K562 (cell line): ENCODE data around the gene MGA. TPM values are rescaled to one million over a fixed set of nuclear protein-coding genes. Genes with fewer than 3 reads are reported as not detected.
A peak's percentile ranks its signal among the peaks of the same experiment; 100 is the strongest.

Experiments
- BRD9 ChIP-seq: fragments of 450-650 bp; IDR thresholded peaks from 2 replicates; pipeline ENCODE4 v1.6.1; 2018; ENCODE audit warnings: low read depth; ENCODE audit not compliant: partially characterized antibody
- CBFA2T3 ChIP-seq: fragments of 450-650 bp; IDR thresholded peaks from 2 replicates; pipeline ENCODE4 v1.6.1; 2017
- CCNT2 ChIP-seq: IDR thresholded peaks from 2 replicates; pipeline ENCODE4 v1.6.1; 2011; ENCODE audit warnings: borderline replicate concordance, low read depth, mild to moderate bottlenecking, moderate library complexity, mixed read lengths, low read length; ENCODE audit not compliant: insufficient read length; ENCODE audit errors: extremely low read depth
- CEBPG ChIP-seq, 3 experiments: fragments of 200-800 bp in 1 of 3; sonication (Bioruptor generic) in 1 of 3; sonication (generic) in 1 of 3; formaldehyde crosslinking in 1 of 3; IDR thresholded peaks in 2 of 3; conservative IDR thresholded peaks in 1 of 3; 2 replicates each; pipeline versions ENCODE4 v1.6.1 to v1.8.0; 2016 to 2022; ENCODE audit warnings: missing compliant biosample characterization in 2 of 3, missing genetic modification characterization in 2 of 3, mild to moderate bottlenecking in 1 of 3, missing genetic modification reagents in 1 of 3
- CGGBP1 ChIP-seq: fragments of 250-450 bp; sonication (Bioruptor Pico); IDR thresholded peaks from 2 replicates; pipeline ENCODE4 v1.9.0; 2021; ENCODE audit warnings: mild to moderate bottlenecking
- CHCHD3 ChIP-seq: fragments of 250-450 bp; sonication (Bioruptor Pico); IDR thresholded peaks from 2 replicates; pipeline ENCODE4 v2.1.2; 2022; ENCODE audit warnings: mild to moderate bottlenecking
- EGR1 ChIP-seq: fragments of 450-650 bp; conservative IDR thresholded peaks from 2 replicates; pipeline ENCODE4 v1.6.1; 2017; ENCODE audit warnings: mild to moderate bottlenecking
- ELK3 ChIP-seq: fragments of 450-650 bp; formaldehyde crosslinking; IDR thresholded peaks from 2 replicates; pipeline ENCODE4 v1.4.0; 2020; ENCODE audit warnings: mild to moderate bottlenecking
- FIP1L1 ChIP-seq: fragments of 200-400 bp; formaldehyde crosslinking; IDR thresholded peaks from 2 replicates; pipeline ENCODE4 v1.6.1; 2018; ENCODE audit warnings: mild to moderate bottlenecking, low read depth, low read length; ENCODE audit not compliant: poor library complexity, severe bottlenecking
- FOXJ3 ChIP-seq: sonication (generic); formaldehyde crosslinking; IDR thresholded peaks from 2 replicates; pipeline ENCODE4 v1.4.0; 2020; ENCODE audit warnings: mild to moderate bottlenecking, missing genetic modification reagents
- NR3C1 ChIP-seq: sonication (generic); formaldehyde crosslinking; IDR thresholded peaks from 2 replicates; pipeline ENCODE4 v1.8.1; 2022; ENCODE audit warnings: missing genetic modification reagents
- RHOXF2B ChIP-seq: fragments of 250-450 bp; sonication (Bioruptor Pico); conservative IDR thresholded peaks from 2 replicates; pipeline ENCODE4 v1.5.1; 2021
- SIN3A ChIP-seq, 2 experiments: fragments of 150-350 bp in 1 of 2; IDR thresholded peaks; 2 replicates each; pipeline ENCODE4 v1.6.1; 2011 to 2016; ENCODE audit warnings: borderline replicate concordance in 2 of 2, low read depth in 2 of 2, low read length in 2 of 2, mild to moderate bottlenecking in 2 of 2, moderate library complexity in 2 of 2; ENCODE audit not compliant: control insufficient read depth in 1 of 2
- SP1 ChIP-seq: sonication (generic); formaldehyde crosslinking; IDR thresholded peaks from 2 replicates; pipeline ENCODE4 v1.8.1; 2022; ENCODE audit warnings: mild to moderate bottlenecking, missing genetic modification reagents
- TBL1XR1 ChIP-seq, 2 experiments: IDR thresholded peaks; 2 replicates each; pipeline ENCODE4 v1.6.1; 2012; ENCODE audit warnings: improper control_type of control experiment in 2 of 2, low read length in 2 of 2, mild to moderate bottlenecking in 1 of 2
- TOE1 ChIP-seq, 2 experiments: fragments of 450-650 bp in 1 of 2; sonication (generic) in 1 of 2; formaldehyde crosslinking in 1 of 2; IDR thresholded peaks; 2 replicates each; pipeline versions ENCODE4 v1.7.1 to v1.8.0; 2016 to 2022; ENCODE audit warnings: borderline replicate concordance in 2 of 2, mild to moderate bottlenecking in 2 of 2, antibody characterized with exemption in 1 of 2, inconsistent platforms in 1 of 2, low read depth in 1 of 2, missing genetic modification reagents in 1 of 2, moderate library complexity in 1 of 2
- XRCC5 ChIP-seq: fragments of 200-400 bp; formaldehyde crosslinking; IDR thresholded peaks from 2 replicates; pipeline ENCODE4 v1.6.1; 2017; ENCODE audit warnings: low read depth, mild to moderate bottlenecking, low read length
- ZBTB17 ChIP-seq: fragments of 450-650 bp; formaldehyde crosslinking; IDR thresholded peaks from 2 replicates; pipeline ENCODE4 v1.4.0; 2020; ENCODE audit warnings: mild to moderate bottlenecking
- ZBTB7A ChIP-seq: IDR thresholded peaks from 2 replicates; pipeline ENCODE4 v1.6.1; 2011; ENCODE audit warnings: low read depth, mild to moderate bottlenecking, low read length, moderate library complexity, borderline replicate concordance; ENCODE audit not compliant: control insufficient read depth
- ZC3H11A ChIP-seq: IDR thresholded peaks from 2 replicates; pipeline ENCODE4 v1.6.1; 2012; ENCODE audit warnings: low read depth, low read length, improper control_type of control experiment
- ZFX ChIP-seq: sonication (generic); formaldehyde crosslinking; IDR thresholded peaks from 2 replicates; pipeline ENCODE4 v1.8.0; 2022; ENCODE audit warnings: mild to moderate bottlenecking, missing genetic modification reagents, moderate library complexity
- ZNF354B ChIP-seq: fragments of 250-450 bp; sonication (Bioruptor Pico); IDR thresholded peaks from 2 replicates; pipeline ENCODE4 v1.4.0; 2020
- ZNF436 ChIP-seq: fragments of 250-450, 450-650 bp; sonication (Bioruptor Pico); formaldehyde crosslinking; IDR thresholded peaks from 2 replicates; pipeline ENCODE4 v1.7.0; 2020; ENCODE audit warnings: mild to moderate bottlenecking
- ZNF766 ChIP-seq: fragments of 200-800 bp; sonication (Bioruptor generic); conservative IDR thresholded peaks from 2 replicates; pipeline ENCODE4 v1.6.1; 2016; ENCODE audit warnings: missing genetic modification characterization, missing compliant biosample characterization
- polyA plus RNA-seq, 8 experiments: library from polyadenylated mRNA; depleted of rRNA in 4 of 8; stranded (reverse) in 5 of 8; unstranded in 3 of 8; fragments of >200 nt; fragmentation: Nextera tagmentation in 2 of 8; fragmentation: Illumina TruSeq in 1 of 8; extraction: Ambion mirVana in 2 of 8; extraction: Trizol in 1 of 8; gene quantifications; 2 replicates each; pipeline versions ENCODE4 v1.2.1 to v1.2.3, GENCODE V29; 2011 to 2014; ENCODE audit warnings: inconsistent platforms in 1 of 8, missing spikeins in 1 of 8
- total RNA-seq, 7 experiments: library from RNA; depleted of rRNA in 6 of 7; stranded (reverse); fragments of >200 nt in 6 of 7; fragmentation: Illumina TruSeq in 2 of 7; extraction: Trizol in 2 of 7; gene quantifications; 2 replicates each; pipeline versions ENCODE4 v1.2.1 to v1.2.3, GENCODE V29; 2011 to 2021; ENCODE audit warnings: low replicate concordance in 1 of 7
- TF ChIP-seq, protein P1 (sequence below): fragments of 450-650 bp; formaldehyde crosslinking; IDR thresholded peaks from 2 replicates; pipeline ENCODE4 v1.4.0; 2020; ENCODE audit warnings: mild to moderate bottlenecking, moderate library complexity

Gene MGA
- total and polyA plus RNA-seq, 9 of the 15 experiments (the other 6 are each of a cell fraction or from before 2014, with no cell fraction given): 4.7 to 56.1 (median 21.1) TPM

DNA sequence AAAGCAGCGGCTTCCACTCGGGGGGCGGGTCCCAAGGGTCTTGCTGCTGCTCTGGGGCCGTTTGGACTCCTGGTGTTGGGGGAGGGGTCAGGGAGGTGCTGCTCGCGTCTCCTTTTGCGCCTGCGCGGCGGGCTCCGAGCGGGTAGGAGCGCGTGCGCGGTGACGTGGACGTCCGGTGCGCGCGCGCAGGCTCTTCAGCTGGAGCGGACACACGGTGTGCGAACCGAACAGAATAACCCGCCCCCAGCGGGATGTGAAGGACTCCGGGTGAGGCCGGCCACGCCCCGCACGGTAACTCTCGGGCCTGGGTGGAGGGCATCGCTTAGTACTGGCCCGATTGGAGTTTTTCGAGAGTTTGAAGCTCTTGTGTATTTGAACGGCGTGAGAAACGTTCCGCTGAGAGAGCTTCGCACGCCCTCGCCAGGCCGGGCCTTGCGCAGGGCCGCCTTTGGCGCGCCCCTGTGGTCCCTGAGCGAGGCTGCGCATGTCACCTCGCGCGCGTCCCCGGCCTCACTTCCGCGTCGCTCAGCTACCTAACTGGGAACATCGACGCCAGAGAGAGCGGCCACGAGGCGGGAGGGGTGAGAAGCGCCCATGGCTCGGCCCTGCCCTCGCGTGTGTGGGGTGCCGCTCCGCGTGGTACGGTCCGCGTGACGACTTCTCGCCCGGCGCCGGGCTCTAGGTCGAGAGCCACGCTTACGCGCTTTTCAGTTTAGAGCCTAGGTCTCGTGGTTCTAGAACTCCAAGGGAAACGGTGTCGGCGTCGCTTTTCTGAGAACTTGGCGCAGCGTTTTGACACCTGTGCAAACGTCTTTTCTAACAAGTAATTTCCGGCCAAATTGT, at the start of gene MGA (continued):
- TF ChIP-seq BRD9: no peak
- TF ChIP-seq NR3C1 (CRISPR knock-in tag): peak; percentile 99
- 0 out of 2 replicates have a peak, but pooled peaks have one; percentile 41 for TF ChIP-seq FOXJ3 (CRISPR knock-in tag)
- no peak; the same call in 1 of the 2 replicates for TF ChIP-seq CEBPG (CRISPR knock-in tag; IDR thresholded peaks at IDR 0.05)
- TF ChIP-seq CEBPG (tag; conservative IDR thresholded peaks at IDR 0.05 in 1 of 2, IDR thresholded peaks at IDR 0.05 in 1 of 2): no peak
- no peak for TF ChIP-seq CGGBP1
- no peak for TF ChIP-seq ELK3 (CRISPR knock-in tag)
- TF ChIP-seq EGR1: 0 out of 2 replicates have a peak, but pooled peaks have one; percentile 37
- TF ChIP-seq TBL1XR1 (IDR thresholded peaks at IDR 0.05; ENCODE audit: low read length in 2 of 2): peak in 1 of 2 experiments; percentile 33; a peak in 1 of 4 replicates
- peak; percentile 92 for TF ChIP-seq ZNF766 (CRISPR knock-in tag)
- TF ChIP-seq CCNT2: peak; percentile 55
- TF ChIP-seq, protein P1, sequence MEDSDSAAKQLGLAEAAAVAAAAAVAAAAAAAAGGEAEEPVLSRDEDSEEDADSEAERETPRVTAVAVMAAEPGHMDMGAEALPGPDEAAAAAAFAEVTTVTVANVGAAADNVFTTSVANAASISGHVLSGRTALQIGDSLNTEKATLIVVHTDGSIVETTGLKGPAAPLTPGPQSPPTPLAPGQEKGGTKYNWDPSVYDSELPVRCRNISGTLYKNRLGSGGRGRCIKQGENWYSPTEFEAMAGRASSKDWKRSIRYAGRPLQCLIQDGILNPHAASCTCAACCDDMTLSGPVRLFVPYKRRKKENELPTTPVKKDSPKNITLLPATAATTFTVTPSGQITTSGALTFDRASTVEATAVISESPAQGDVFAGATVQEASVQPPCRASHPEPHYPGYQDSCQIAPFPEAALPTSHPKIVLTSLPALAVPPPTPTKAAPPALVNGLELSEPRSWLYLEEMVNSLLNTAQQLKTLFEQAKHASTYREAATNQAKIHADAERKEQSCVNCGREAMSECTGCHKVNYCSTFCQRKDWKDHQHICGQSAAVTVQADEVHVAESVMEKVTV: no peak
- no peak for TF ChIP-seq ZBTB17 (CRISPR knock-in tag)
- peak; percentile 87 for TF ChIP-seq SP1 (CRISPR knock-in tag)
- peak; percentile 86 for TF ChIP-seq FIP1L1
- peak; percentile 50; the same call in 1 of the 2 replicates for TF ChIP-seq XRCC5
- TF ChIP-seq ZNF436: no peak
- peak; percentile 62; the same call in 1 of the 2 replicates for TF ChIP-seq ZBTB7A
- TF ChIP-seq SIN3A (IDR thresholded peaks at IDR 0.05; ENCODE audit: borderline replicate concordance in 2 of 2, control insufficient read depth in 1 of 2, low read depth in 2 of 2, low read length in 2 of 2): peak in 1 of 2 experiments; percentile 73; a peak in 1 of 4 replicates
- TF ChIP-seq TOE1 (IDR thresholded peaks at IDR 0.05; ENCODE audit: borderline replicate concordance): peak; percentile 80
- peak; percentile 96; the same call in 1 of the 2 replicates for TF ChIP-seq TOE1 (CRISPR knock-in tag; IDR thresholded peaks at IDR 0.05; ENCODE audit: borderline replicate concordance, low read depth)
- TF ChIP-seq ZNF354B (CRISPR knock-in tag): no peak
- TF ChIP-seq ZC3H11A: no peak
- no peak for TF ChIP-seq CHCHD3
- no peak for TF ChIP-seq CBFA2T3
- TF ChIP-seq ZFX (CRISPR knock-in tag): peak; percentile 99
- TF ChIP-seq RHOXF2B: no peak
